ENCODE measurements around the gene SMOC1.

The SMOC1 gene

GRCh38 chr14:69996216-69996615, 117.0 kb downstream of the SMOC1 start:
- no peaks in the 10 kb centered on the region for H3K4me1 ChIP-seq (ENCODE audit: control insufficient read depth, insufficient read depth, low read length)
- H3K36me3 ChIP-seq (ENCODE audit: control insufficient read depth, insufficient read depth, low read length): no peaks in the 10 kb centered on the region
- no peaks in the 10 kb centered on the region for H3K27me3 ChIP-seq (ENCODE audit: control insufficient read depth, insufficient read depth, low read length)
- no peaks in the 10 kb centered on the region for H3K9me3 ChIP-seq (ENCODE audit: control insufficient read depth, insufficient read depth, low read length)
- H3K27ac ChIP-seq (ENCODE audit: low read depth, low read length): no peak overlapping the region
- no peak overlapping the region for H3K4me3 ChIP-seq (ENCODE audit: low read depth, low read length)
- H3K9ac ChIP-seq (ENCODE audit: low read depth, low read length): no peak overlapping the region

- no peak overlapping the region for H3K9ac ChIP-seq (ENCODE audit: low read depth, low read length)
- H3K27ac ChIP-seq (ENCODE audit: low read depth, low read length): no peak overlapping the region
- no peaks in the 10 kb centered on the region for H3K27me3 ChIP-seq (ENCODE audit: control insufficient read depth, insufficient read depth, low read length)
- no peak overlapping the region for H3K4me3 ChIP-seq (ENCODE audit: low read depth, low read length)
- no peaks in the 10 kb centered on the region for H3K4me1 ChIP-seq (ENCODE audit: control insufficient read depth, insufficient read depth, low read length)
- no peaks in the 10 kb centered on the region for H3K36me3 ChIP-seq (ENCODE audit: control insufficient read depth, insufficient read depth, low read length)
- no peaks in the 10 kb centered on the region for H3K9me3 ChIP-seq (ENCODE audit: control insufficient read depth, insufficient read depth, low read length)
These were observed 118.6 kb downstream of the SMOC1 start for GRCh38 chr14:69997849-69998248.

GRCh38 chr14:69999261-69999674, 120.1 kb downstream of the SMOC1 start:
- H3K4me1 ChIP-seq (ENCODE audit: control insufficient read depth, insufficient read depth, low read length): no peaks in the 10 kb centered on the region
- no peaks in the 10 kb centered on the region for H3K36me3 ChIP-seq (ENCODE audit: control insufficient read depth, insufficient read depth, low read length)
- no peak overlapping the region for H3K27ac ChIP-seq (ENCODE audit: low read depth, low read length)
- H3K4me3 ChIP-seq (ENCODE audit: low read depth, low read length): no peak overlapping the region
- H3K27me3 ChIP-seq (ENCODE audit: control insufficient read depth, insufficient read depth, low read length): no peaks in the 10 kb centered on the region
- H3K9me3 ChIP-seq (ENCODE audit: control insufficient read depth, insufficient read depth, low read length): no peaks in the 10 kb centered on the region
- no peak overlapping the region for H3K9ac ChIP-seq (ENCODE audit: low read depth, low read length)

DNA sequence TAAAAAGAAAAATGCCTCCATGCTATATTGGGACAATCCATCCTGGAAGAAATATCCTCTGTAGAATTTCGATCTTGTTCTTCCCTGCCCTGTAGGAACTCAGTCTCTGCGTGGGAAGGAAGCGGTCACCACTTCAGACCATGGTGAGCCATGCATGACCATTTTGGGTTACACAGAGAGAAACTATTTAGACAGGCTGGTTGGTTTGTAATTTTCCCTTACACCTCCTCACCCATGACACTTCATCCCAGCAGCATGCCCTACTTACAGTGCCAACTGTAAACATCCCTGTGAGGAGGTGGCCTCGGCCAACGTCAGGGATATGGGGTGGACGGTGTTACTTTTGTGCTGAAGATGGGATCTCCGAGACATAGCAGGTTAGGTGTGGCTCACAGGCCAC, 121.4 kb downstream of the SMOC1 start:
- no peak overlapping the region for H3K27ac ChIP-seq (ENCODE audit: low read depth, low read length)
- no peak overlapping the region for H3K4me3 ChIP-seq (ENCODE audit: low read depth, low read length)

GRCh38 chr14:70002589-70003346, 123.6 kb downstream of the SMOC1 start:
- Histone ChIP-seq H3K36me3 (ENCODE audit: control insufficient read depth, insufficient read depth, low read length) (no peaks in the 10 kb centered on the region), H3K9me3 (ENCODE audit: control insufficient read depth, insufficient read depth, low read length) (no peaks in the 10 kb centered on the region), H3K9ac (ENCODE audit: low read depth, low read length) (no peak overlapping the region), H3K27me3 (ENCODE audit: control insufficient read depth, insufficient read depth, low read length) (no peaks in the 10 kb centered on the region), H3K4me3 (ENCODE audit: low read depth, low read length) (no peak overlapping the region), H3K27ac (ENCODE audit: low read depth, low read length) (no peak overlapping the region), H3K4me1 (ENCODE audit: control insufficient read depth, insufficient read depth, low read length) (no peaks in the 10 kb centered on the region)

More for the DNA sequence above, 121.4 kb downstream of the SMOC1 start:
- no peaks in the 10 kb centered on the region for H3K4me1 ChIP-seq (ENCODE audit: control insufficient read depth, insufficient read depth, low read length)
- no peak overlapping the region for H3K9ac ChIP-seq (ENCODE audit: low read depth, low read length)
- H3K27me3 ChIP-seq (ENCODE audit: control insufficient read depth, insufficient read depth, low read length): no peaks in the 10 kb centered on the region
- no peaks in the 10 kb centered on the region for H3K36me3 ChIP-seq (ENCODE audit: control insufficient read depth, insufficient read depth, low read length)
- H3K9me3 ChIP-seq (ENCODE audit: control insufficient read depth, insufficient read depth, low read length): no peaks in the 10 kb centered on the region

DNA sequence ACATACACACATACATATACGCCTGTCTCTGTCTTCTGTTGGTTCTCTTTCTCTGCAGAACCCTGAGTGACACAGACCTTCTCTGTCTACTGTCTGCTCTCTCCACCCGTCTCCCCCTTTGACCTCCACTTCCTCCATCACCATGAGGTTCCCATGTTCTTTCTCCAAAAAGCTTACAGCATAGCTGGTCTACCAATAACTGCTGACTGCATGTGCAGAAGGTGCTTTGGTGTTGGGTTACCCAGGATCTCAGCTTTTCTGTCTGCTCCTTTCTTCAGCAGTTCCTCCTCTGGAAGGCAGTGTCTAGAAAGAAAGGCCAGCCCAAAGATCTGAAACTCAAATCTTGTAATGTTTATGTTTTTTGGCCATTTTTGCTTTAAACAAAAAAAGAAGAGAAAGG, 125.6 kb downstream of the SMOC1 start:
- no peaks in the 10 kb centered on the region for H3K36me3 ChIP-seq (ENCODE audit: control insufficient read depth, insufficient read depth, low read length)
- H3K9me3 ChIP-seq (ENCODE audit: control insufficient read depth, insufficient read depth, low read length): no peaks in the 10 kb centered on the region
- H3K4me3 ChIP-seq (ENCODE audit: low read depth, low read length): no peak overlapping the region
- H3K9ac ChIP-seq (ENCODE audit: low read depth, low read length): no peak overlapping the region
- H3K4me1 ChIP-seq (ENCODE audit: control insufficient read depth, insufficient read depth, low read length): peaks cover 7% of the 10 kb centered on the region
- no peaks in the 10 kb centered on the region for H3K27me3 ChIP-seq (ENCODE audit: control insufficient read depth, insufficient read depth, low read length)
- H3K27ac ChIP-seq (ENCODE audit: low read depth, low read length): no peak overlapping the region

- Histone ChIP-seq H3K27ac (ENCODE audit: low read depth, low read length) (no peak overlapping the region), H3K4me1 (ENCODE audit: control insufficient read depth, insufficient read depth, low read length) (peaks cover 7% of the 10 kb centered on the region), H3K9me3 (ENCODE audit: control insufficient read depth, insufficient read depth, low read length) (no peaks in the 10 kb centered on the region), H3K9ac (ENCODE audit: low read depth, low read length) (no peak overlapping the region), H3K36me3 (ENCODE audit: control insufficient read depth, insufficient read depth, low read length) (no peaks in the 10 kb centered on the region), H3K27me3 (ENCODE audit: control insufficient read depth, insufficient read depth, low read length) (no peaks in the 10 kb centered on the region), H3K4me3 (ENCODE audit: low read depth, low read length) (no peak overlapping the region)
These were observed 126.1 kb downstream of the SMOC1 start for GRCh38 chr14:70005281-70005805.

- H3K36me3 ChIP-seq (ENCODE audit: control insufficient read depth, insufficient read depth, low read length): no peaks in the 10 kb centered on the region
- H3K9me3 ChIP-seq (ENCODE audit: control insufficient read depth, insufficient read depth, low read length): no peaks in the 10 kb centered on the region
- H3K27me3 ChIP-seq (ENCODE audit: control insufficient read depth, insufficient read depth, low read length): no peaks in the 10 kb centered on the region
- no peak overlapping the region for H3K27ac ChIP-seq (ENCODE audit: low read depth, low read length)
- H3K4me3 ChIP-seq (ENCODE audit: low read depth, low read length): no peak overlapping the region
- no peak overlapping the region for H3K9ac ChIP-seq (ENCODE audit: low read depth, low read length)
- H3K4me1 ChIP-seq (ENCODE audit: control insufficient read depth, insufficient read depth, low read length): peaks cover 7% of the 10 kb centered on the region
These were observed 127.5 kb downstream of the SMOC1 start for GRCh38 chr14:70006699-70007098.

- no peaks in the 10 kb centered on the region for H3K36me3 ChIP-seq (ENCODE audit: control insufficient read depth, insufficient read depth, low read length)
- peaks cover 7% of the 10 kb centered on the region for H3K4me1 ChIP-seq (ENCODE audit: control insufficient read depth, insufficient read depth, low read length)
- H3K4me3 ChIP-seq (ENCODE audit: low read depth, low read length): no peak overlapping the region
- peak overlapping the region; percentile 50 for H3K27ac ChIP-seq (ENCODE audit: low read depth, low read length)
- no peak overlapping the region for H3K9ac ChIP-seq (ENCODE audit: low read depth, low read length)
- no peaks in the 10 kb centered on the region for H3K27me3 ChIP-seq (ENCODE audit: control insufficient read depth, insufficient read depth, low read length)
- H3K9me3 ChIP-seq (ENCODE audit: control insufficient read depth, insufficient read depth, low read length): no peaks in the 10 kb centered on the region
These were observed 129.4 kb downstream of the SMOC1 start for GRCh38 chr14:70008284-70009262.

DNA sequence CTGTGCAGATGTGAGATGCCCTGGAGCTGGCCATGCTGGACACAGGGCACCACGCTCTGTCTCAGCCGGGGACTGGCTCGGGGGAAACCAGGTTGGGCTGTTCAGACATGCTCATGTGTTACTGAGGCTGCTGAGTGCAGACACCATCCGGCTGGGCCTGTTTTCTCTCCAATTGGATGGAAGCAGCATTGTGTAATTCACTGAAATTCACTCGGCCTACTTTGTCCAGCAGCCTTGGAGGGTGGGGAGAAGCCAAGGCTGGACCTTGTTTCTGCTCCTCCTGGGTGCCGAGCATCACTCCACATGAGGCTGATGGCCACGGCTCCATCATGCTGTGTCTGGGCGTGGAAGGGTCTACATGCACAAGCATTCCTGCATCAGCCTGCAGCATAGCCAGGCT, 130.7 kb downstream of the SMOC1 start:
- Histone ChIP-seq H3K9ac (ENCODE audit: low read depth, low read length) (no peak overlapping the region), H3K27ac (ENCODE audit: low read depth, low read length) (no peak overlapping the region), H3K4me3 (ENCODE audit: low read depth, low read length) (no peak overlapping the region), H3K4me1 (ENCODE audit: control insufficient read depth, insufficient read depth, low read length) (peaks cover 7% of the 10 kb centered on the region), H3K9me3 (ENCODE audit: control insufficient read depth, insufficient read depth, low read length) (no peaks in the 10 kb centered on the region), H3K27me3 (ENCODE audit: control insufficient read depth, insufficient read depth, low read length) (no peaks in the 10 kb centered on the region), H3K36me3 (ENCODE audit: control insufficient read depth, insufficient read depth, low read length) (no peaks in the 10 kb centered on the region)

GRCh38 chr14:70011098-70011497, 131.9 kb downstream of the SMOC1 start:
- no peaks in the 10 kb centered on the region for H3K9me3 ChIP-seq (ENCODE audit: control insufficient read depth, insufficient read depth, low read length)
- no peak overlapping the region for H3K4me3 ChIP-seq (ENCODE audit: low read depth, low read length)
- peaks cover 7% of the 10 kb centered on the region for H3K4me1 ChIP-seq (ENCODE audit: control insufficient read depth, insufficient read depth, low read length)
- H3K27me3 ChIP-seq (ENCODE audit: control insufficient read depth, insufficient read depth, low read length): no peaks in the 10 kb centered on the region
- H3K36me3 ChIP-seq (ENCODE audit: control insufficient read depth, insufficient read depth, low read length): no peaks in the 10 kb centered on the region
- H3K9ac ChIP-seq (ENCODE audit: low read depth, low read length): no peak overlapping the region
- H3K27ac ChIP-seq (ENCODE audit: low read depth, low read length): no peak overlapping the region

All from HUES48 (cell line).